Peyer's patch (tissue), 4 donors: Measurements from ENCODE around the gene EHD1.

ENCODE experiments used
- POLR2A ChIP-seq, 2 donors: fragments of 450-650 bp; IDR thresholded peaks; one replicate each; pipeline ENCODE4 v1.5.1; 2017; ENCODE audit warnings: antibody characterized with exemption in 2 of 2, mild to moderate bottlenecking in 2 of 2, moderate library complexity in 2 of 2
- TF ChIP-seq, protein P1 (sequence below), 6 experiments: fragments of 450-650 bp in 4 of 6; fragments of 200-600 bp in 2 of 6; sonication (generic) in 1 of 6; IDR thresholded peaks; one replicate each; pipeline ENCODE4 v1.5.1; 2017 to 2019; ENCODE audit warnings: antibody characterized with exemption in 6 of 6, mild to moderate bottlenecking in 3 of 6, moderate library complexity in 1 of 6

DNA sequence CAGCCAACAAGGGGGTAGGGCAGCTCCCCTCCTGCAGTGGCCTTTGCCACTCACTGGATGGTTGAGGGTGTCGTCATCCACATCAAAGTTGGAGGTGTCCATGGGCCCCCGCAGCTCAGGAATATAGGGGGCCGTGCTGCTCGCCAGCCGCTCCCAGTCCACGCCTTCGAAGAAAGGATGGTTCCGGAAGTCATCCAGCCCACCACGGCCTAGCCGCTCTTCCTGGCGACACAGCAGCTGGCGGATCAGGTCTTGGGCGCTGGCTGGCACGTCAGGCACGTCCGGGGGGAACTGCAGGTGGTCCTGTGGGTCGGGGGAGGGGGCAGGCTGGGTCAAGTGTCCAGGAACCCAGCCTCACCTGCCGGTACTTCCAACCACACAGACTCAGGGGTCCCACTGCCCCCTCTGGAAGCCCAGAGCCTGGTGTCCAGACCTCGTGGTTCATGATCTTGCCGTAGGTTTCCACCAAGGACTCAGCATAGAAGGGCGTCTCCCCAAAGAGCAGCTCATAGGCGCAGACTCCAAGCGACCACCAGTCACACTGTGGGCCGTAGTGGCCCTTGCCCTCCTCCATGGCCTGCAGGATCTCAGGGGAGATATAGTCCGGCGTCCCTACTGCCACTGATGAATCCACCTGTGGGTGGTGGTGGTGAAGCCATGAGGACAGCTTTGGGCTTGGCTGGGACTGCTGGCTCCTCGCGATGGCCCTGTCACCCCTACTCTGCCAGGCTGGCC is 39.7 kb downstream of the EHD1 start:
- TF ChIP-seq, protein P1, sequence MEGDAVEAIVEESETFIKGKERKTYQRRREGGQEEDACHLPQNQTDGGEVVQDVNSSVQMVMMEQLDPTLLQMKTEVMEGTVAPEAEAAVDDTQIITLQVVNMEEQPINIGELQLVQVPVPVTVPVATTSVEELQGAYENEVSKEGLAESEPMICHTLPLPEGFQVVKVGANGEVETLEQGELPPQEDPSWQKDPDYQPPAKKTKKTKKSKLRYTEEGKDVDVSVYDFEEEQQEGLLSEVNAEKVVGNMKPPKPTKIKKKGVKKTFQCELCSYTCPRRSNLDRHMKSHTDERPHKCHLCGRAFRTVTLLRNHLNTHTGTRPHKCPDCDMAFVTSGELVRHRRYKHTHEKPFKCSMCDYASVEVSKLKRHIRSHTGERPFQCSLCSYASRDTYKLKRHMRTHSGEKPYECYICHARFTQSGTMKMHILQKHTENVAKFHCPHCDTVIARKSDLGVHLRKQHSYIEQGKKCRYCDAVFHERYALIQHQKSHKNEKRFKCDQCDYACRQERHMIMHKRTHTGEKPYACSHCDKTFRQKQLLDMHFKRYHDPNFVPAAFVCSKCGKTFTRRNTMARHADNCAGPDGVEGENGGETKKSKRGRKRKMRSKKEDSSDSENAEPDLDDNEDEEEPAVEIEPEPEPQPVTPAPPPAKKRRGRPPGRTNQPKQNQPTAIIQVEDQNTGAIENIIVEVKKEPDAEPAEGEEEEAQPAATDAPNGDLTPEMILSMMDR (IDR thresholded peaks at IDR 0.05), result no peak
- TF ChIP-seq POLR2A (IDR thresholded peaks at IDR 0.05), result no peak
